ENCODE data around the gene MINPP1. TPM values are rescaled to one million over a fixed set of nuclear protein-coding genes. Genes with fewer than 3 reads are reported as not detected.

The MINPP1 gene
- total RNA-seq, 1 donor = 27.5 TPM

DNA sequence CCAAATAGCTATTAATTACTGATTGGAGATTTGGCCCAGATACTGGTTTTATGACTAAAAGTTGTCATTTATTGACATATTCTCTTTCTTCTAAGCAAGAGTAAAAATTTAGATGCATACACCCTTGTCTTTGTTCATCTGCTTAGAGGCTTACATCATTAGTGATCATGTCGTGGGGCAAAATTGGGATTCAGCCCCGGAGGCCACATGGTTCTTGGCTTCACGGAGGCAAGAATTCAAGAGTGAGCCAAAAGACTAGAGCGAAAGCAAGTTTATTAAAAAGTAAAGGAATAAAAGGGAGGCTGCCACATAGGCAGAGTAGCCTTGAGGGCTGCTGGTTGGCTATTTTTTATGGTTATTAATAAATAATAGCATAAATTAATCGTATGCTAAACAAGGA, 41.1 kb downstream of the MINPP1 start:
- H3K4me3 ChIP-seq (ENCODE audit: low read depth, low read length) = no peak overlapping the region
- TF ChIP-seq, protein P1, sequence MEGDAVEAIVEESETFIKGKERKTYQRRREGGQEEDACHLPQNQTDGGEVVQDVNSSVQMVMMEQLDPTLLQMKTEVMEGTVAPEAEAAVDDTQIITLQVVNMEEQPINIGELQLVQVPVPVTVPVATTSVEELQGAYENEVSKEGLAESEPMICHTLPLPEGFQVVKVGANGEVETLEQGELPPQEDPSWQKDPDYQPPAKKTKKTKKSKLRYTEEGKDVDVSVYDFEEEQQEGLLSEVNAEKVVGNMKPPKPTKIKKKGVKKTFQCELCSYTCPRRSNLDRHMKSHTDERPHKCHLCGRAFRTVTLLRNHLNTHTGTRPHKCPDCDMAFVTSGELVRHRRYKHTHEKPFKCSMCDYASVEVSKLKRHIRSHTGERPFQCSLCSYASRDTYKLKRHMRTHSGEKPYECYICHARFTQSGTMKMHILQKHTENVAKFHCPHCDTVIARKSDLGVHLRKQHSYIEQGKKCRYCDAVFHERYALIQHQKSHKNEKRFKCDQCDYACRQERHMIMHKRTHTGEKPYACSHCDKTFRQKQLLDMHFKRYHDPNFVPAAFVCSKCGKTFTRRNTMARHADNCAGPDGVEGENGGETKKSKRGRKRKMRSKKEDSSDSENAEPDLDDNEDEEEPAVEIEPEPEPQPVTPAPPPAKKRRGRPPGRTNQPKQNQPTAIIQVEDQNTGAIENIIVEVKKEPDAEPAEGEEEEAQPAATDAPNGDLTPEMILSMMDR (IDR thresholded peaks at IDR 0.05; ENCODE audit: insufficient read depth, low read length) = no peak
- DNase-seq (ENCODE audit: low read depth) = peak; percentile 58

DNA sequence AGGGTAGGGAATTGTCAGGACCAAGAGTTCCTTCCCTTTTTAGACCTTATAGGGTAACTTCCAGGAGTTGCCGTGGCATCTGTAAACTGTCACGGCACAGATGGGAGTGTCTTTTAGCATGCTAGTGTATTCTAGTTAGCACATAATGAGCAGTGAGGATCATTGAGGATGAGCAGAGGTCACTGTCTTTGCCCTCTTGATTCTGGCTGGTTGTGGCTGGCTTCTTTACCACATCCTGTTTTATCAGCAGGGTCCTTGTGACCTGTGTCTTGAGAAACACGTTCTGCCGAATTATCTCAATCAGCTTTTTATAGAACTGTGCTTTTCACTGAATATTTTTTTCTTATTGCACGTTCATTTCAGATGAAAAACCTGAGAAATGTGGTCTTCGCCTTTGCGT, 41.5 kb downstream of the MINPP1 start:
- TF ChIP-seq, protein P1 (IDR thresholded peaks at IDR 0.05; ENCODE audit: insufficient read depth, low read length) = no peak
- no peak overlapping the region for H3K4me3 ChIP-seq (ENCODE audit: low read depth, low read length)
- no peak for DNase-seq (ENCODE audit: low read depth)

DNA sequence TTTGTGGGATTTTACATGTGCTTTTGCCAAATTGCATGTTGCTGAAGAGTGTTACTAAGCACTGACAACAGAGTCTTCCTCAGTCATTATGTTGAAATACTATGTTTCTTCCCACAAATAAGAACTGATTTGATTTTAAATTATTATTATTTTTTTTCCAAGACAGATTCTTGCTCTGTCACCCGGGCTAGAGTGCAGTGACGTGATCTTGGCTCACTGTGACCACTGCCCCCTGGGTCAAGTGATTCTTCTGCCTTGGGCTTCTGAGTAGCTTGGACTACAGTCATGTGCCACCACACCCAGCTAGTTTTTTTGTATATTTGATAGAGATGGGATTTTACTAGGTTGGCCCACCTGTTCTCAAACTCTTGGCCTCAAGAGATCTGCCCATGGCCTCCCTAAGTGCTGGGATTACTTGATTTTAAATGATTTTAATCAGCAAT, 42.3 kb downstream of the MINPP1 start:
- H3K4me3 ChIP-seq (ENCODE audit: low read depth, low read length) = no peak overlapping the region
- peak; percentile 51 for DNase-seq (ENCODE audit: low read depth)
- TF ChIP-seq, protein P1 (IDR thresholded peaks at IDR 0.05; ENCODE audit: insufficient read depth, low read length) = no peak

DNA sequence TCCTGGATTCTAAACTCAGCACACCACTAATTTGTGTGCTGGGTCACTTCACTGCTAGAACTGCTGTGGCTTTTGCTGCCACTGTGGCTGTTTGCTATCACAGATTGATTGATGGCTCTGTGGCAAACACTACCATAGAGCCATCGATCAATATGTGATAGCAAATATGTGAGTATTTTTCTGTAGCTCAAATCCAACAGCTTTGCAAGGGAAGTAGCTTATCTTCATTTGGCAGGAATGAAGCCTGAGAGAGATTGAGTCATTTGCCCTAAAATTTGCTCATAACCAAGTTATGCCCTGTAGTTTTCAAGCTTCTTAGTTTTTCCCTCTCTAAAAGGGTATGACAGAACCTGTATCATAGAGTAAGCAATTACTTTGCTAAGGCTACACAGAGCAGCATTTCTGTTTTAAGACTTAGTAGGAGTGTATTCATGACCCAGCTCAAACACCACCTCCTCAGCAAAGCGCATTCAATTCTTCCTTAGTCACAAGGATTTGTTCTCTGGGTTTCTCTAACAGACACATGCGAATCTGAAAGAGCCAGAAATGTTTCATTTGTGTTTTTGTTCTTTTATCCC, 43.1 kb downstream of the MINPP1 start:
- TF ChIP-seq, protein P1 (IDR thresholded peaks at IDR 0.05; ENCODE audit: insufficient read depth, low read length) = no peak
- peak overlapping the region; percentile 37 for H3K4me3 ChIP-seq (ENCODE audit: low read depth, low read length)
- peak; percentile 91 for DNase-seq (ENCODE audit: low read depth)

DNA sequence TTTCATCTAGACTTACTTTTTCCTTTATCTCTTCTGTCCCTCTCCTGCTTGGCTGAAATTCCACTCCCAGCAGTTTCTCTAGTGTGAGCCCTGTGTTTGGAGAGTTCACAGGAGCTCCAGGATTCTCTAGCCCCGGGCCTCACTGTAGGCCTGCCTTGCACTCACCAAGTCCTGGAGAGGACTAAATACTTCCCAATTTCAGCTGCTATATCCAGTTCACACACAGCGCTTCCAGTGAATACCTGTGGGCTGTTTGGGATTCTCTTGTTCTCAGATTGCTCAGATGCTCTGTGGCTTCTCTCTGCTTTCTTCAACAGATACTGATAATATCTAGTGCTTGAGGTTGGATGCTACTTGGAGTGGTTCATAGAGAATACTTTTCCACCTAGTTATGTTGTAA, 46.0 kb downstream of the MINPP1 start:
- no peak for DNase-seq (ENCODE audit: low read depth)
- TF ChIP-seq, protein P1 (IDR thresholded peaks at IDR 0.05; ENCODE audit: insufficient read depth, low read length) = no peak
- H3K4me3 ChIP-seq (ENCODE audit: low read depth, low read length) = no peak overlapping the region

DNA sequence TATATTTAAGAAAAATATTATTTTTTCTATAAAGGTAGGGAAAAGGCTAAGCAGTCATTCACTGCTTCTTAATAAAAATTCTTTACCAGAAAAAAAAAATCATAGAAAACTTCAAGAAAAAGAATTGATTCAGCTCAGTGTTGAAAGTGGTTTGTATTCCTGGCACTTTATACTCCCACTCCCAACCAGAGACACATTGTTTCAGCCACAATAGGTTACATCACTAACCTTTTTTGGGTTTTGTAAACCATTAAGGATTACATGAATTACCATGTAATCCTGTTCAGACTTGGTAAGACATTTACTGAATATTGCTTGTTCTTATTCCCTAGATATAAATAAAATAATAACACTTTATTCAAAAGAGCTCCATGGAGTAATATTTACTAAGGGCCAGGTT, 46.6 kb downstream of the MINPP1 start:
- H3K4me3 ChIP-seq (ENCODE audit: low read depth, low read length) = no peak overlapping the region
- TF ChIP-seq, protein P1 (IDR thresholded peaks at IDR 0.05; ENCODE audit: insufficient read depth, low read length) = no peak
- no peak for DNase-seq (ENCODE audit: low read depth)
